ENCODE data around the gene TTC13. TPM values are rescaled to one million over a fixed set of nuclear protein-coding genes. Genes with fewer than 3 reads are reported as not detected.

TTC13 gene
- total RNA-seq, 2 donors from 2014 or later = 3.9 to 5.5 TPM

GRCh38 chr1:230976825-230977747 is 1.6 kb downstream of the TTC13 start:
- no peak for TF ChIP-seq CTCF (IDR thresholded peaks at IDR 0.05)

DNA sequence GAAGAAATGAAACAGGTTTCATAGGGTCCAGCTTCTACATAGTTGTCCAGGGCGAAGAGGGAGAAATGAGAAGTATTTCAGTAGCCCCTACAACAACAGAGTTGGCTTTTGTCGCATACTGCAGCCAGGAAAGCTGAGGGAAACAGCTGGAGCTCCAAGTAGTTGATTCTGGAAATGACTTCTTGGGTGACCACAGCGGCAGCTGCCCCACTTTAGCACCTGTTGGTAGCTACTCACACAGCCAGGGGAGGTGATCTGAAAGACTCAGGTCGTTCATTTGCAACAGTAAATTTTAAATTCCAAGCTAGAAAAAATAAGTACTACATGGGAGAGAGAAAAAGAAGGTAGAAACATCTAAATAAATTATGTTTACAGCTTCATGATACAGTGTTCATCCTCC is 2.3 kb downstream of the TTC13 start:
- no peaks in the 10 kb centered on the region for H3K36me3 ChIP-seq
- H3K4me1 ChIP-seq = peaks cover 0 to 21% of the 10 kb centered on the region in 2 donors
- DNase-seq (ENCODE audit: low spot score) = no peak
- no peaks in the 10 kb centered on the region for H3K27me3 ChIP-seq
- no peak for TF ChIP-seq CTCF (IDR thresholded peaks at IDR 0.05)
- H3K9me3 ChIP-seq = no peaks in the 10 kb centered on the region
- no peak overlapping the region for H3K27ac ChIP-seq
- H3K4me3 ChIP-seq = no peak overlapping the region

More at GRCh38 chr1:230976825-230977747, 1.6 kb downstream of the TTC13 start:
- H3K4me3 ChIP-seq = peak overlapping the region in 1 of 2 donors; percentile 87
- no peaks in the 10 kb centered on the region for H3K27me3 ChIP-seq
- no peaks in the 10 kb centered on the region for H3K36me3 ChIP-seq
- peak overlapping the region; percentile 36 to 55 for H3K27ac ChIP-seq
- DNase-seq (ENCODE audit: low spot score) = no peak
- H3K9me3 ChIP-seq = no peaks in the 10 kb centered on the region
- H3K4me1 ChIP-seq = peaks cover 0 to 21% of the 10 kb centered on the region in 2 donors

GRCh38 chr1:230975636-230976035 is 3.0 kb downstream of the TTC13 start:
- no peak for TF ChIP-seq CTCF (IDR thresholded peaks at IDR 0.05)
- no peaks in the 10 kb centered on the region for H3K9me3 ChIP-seq
- H3K27ac ChIP-seq = no peak overlapping the region

DNA sequence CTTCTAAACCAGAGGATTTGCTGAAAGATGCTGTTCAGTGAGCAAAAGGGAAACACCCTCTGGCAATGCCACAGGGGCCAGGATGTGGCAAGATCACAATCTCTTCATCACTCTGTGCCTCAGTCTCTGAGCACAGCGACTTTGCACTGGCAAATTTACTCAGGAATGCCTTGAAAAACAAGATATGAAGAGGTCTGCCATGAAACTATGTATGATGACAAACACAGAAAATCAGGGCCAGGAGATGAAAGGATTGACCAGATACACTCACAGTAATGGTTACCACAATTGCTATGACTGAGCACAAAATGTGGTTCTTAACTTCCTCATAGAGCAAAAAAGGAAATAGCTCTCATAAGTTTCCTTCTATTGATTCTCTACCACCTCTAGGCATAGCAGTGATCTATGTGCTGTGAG is 5.8 kb downstream of the TTC13 start:
- no peak for DNase-seq (ENCODE audit: low spot score)
- H3K36me3 ChIP-seq = no peaks in the 10 kb centered on the region
- TF ChIP-seq CTCF (IDR thresholded peaks at IDR 0.05) = no peak
- no peak overlapping the region for H3K27ac ChIP-seq
- H3K27me3 ChIP-seq = no peaks in the 10 kb centered on the region
- H3K4me3 ChIP-seq = no peak overlapping the region
- H3K4me1 ChIP-seq = peaks cover 0 to 9% of the 10 kb centered on the region in 2 donors
- H3K9me3 ChIP-seq = no peaks in the 10 kb centered on the region

More at GRCh38 chr1:230975636-230976035, 3.0 kb downstream of the TTC13 start:
- DNase-seq (ENCODE audit: low spot score) = no peak
- no peaks in the 10 kb centered on the region for H3K27me3 ChIP-seq
- H3K36me3 ChIP-seq = no peaks in the 10 kb centered on the region
- H3K4me1 ChIP-seq = peaks cover 0 to 21% of the 10 kb centered on the region in 2 donors
- no peak overlapping the region for H3K4me3 ChIP-seq

DNA sequence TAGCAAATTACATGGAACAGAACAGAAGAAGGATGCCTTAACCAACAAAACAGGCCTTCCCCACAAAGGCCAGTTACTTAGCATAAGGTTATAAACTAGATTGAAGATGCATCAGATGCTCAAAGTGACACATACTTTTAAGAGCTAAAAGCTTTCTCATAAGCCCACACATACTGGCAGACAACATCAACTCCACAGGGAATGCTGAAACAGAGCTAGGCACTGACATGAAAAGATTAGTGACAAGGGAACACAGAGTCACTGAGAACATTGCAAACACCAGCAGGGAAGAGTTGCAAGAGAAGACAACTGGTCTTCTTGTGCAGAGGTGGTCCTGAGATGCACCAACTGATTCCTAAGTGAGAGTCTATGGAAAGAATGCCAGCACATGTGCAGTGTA is 6.9 kb downstream of the TTC13 start:
- Histone ChIP-seq H3K9me3 (no peaks in the 10 kb centered on the region), H3K27ac (no peak overlapping the region), H3K36me3 (no peaks in the 10 kb centered on the region), H3K27me3 (no peaks in the 10 kb centered on the region), H3K4me1 (no peaks in the 10 kb centered on the region), H3K4me3 (no peak overlapping the region)
- DNase-seq (ENCODE audit: low spot score) = no peak
- no peak for TF ChIP-seq CTCF (IDR thresholded peaks at IDR 0.05)
